Keratinocyte (primary cell): ENCODE results near the gene PPP6C. TPM values are rescaled to one million over a fixed set of nuclear protein-coding genes. Genes with fewer than 3 reads are reported as not detected.

Source experiments
- DNase-seq: peaks from one replicate; pipeline ENCODE4 v3.0.0-alpha.2; 2011; ENCODE audit warnings: low read depth, missing footprints, low spot score
- FAIRE-seq: peaks from 2 replicates; lab custom pipeline; 2011; peaks lifted over from hg19 to GRCh38; lab: Jason Lieb, UNC
- H2AFZ ChIP-seq: 2 replicates; pipeline ENCODE4 v1.6.0; 2012; ENCODE audit warnings: low read length, control low read depth, inconsistent platforms; ENCODE audit not compliant: control insufficient read depth
- H3K27ac ChIP-seq: 2 replicates; pipeline ENCODE4 v1.5.1; 2011; ENCODE audit warnings: low read length; ENCODE audit not compliant: control insufficient read depth, insufficient read depth
- H3K27me3 ChIP-seq: 3 replicates; pipeline ENCODE4 v1.6.0; 2011; ENCODE audit warnings: low read length; ENCODE audit not compliant: control insufficient read depth, insufficient read depth; ENCODE audit errors: extremely low read depth
- H3K36me3 ChIP-seq, 2 experiments: 2 replicates in 1 of 2; 3 replicates in 1 of 2; pipeline ENCODE4 v1.5.1; 2011; ENCODE audit warnings: low read length in 2 of 2, mild to moderate bottlenecking in 1 of 2; ENCODE audit not compliant: control insufficient read depth in 2 of 2, insufficient read depth in 2 of 2; ENCODE audit errors: extremely low read depth in 1 of 2
- H3K4me1 ChIP-seq: 3 replicates; pipeline ENCODE4 v1.5.1; 2011; ENCODE audit warnings: low read length; ENCODE audit not compliant: control insufficient read depth, insufficient read depth; ENCODE audit errors: extremely low read depth
- H3K4me2 ChIP-seq: 3 replicates; pipeline ENCODE4 v1.6.0; 2011; ENCODE audit warnings: low read depth, low read length; ENCODE audit not compliant: control insufficient read depth, insufficient read depth; ENCODE audit errors: extremely low read depth
- H3K4me3 ChIP-seq, 3 experiments: fragments of 200-600 bp in 1 of 3; sonication (generic) in 1 of 3; 2 replicates in 2 of 3; 3 replicates in 1 of 3; pipeline ENCODE4 v1.5.1; 2011 to 2016; ENCODE audit warnings: low read length in 3 of 3, mild to moderate bottlenecking in 3 of 3, control low read depth in 2 of 3, inconsistent platforms in 1 of 3, low read depth in 1 of 3, mixed read lengths in 1 of 3, mixed run types in 1 of 3, moderate library complexity in 1 of 3; ENCODE audit not compliant: control insufficient read depth in 2 of 3, insufficient read depth in 2 of 3; ENCODE audit errors: extremely low read depth in 1 of 3
- H3K79me2 ChIP-seq: 2 replicates; pipeline ENCODE4 v1.6.0; 2012; ENCODE audit warnings: low read length; ENCODE audit not compliant: control insufficient read depth, insufficient read depth
- H3K9ac ChIP-seq: 3 replicates; pipeline ENCODE4 v1.6.0; 2011; ENCODE audit warnings: low read length; ENCODE audit not compliant: control insufficient read depth, insufficient read depth; ENCODE audit errors: extremely low read depth
- H3K9me1 ChIP-seq: 3 replicates; pipeline ENCODE4 v1.6.0; 2011; ENCODE audit warnings: low read length; ENCODE audit not compliant: control insufficient read depth, insufficient read depth; ENCODE audit errors: extremely low read depth
- H3K9me3 ChIP-seq: 2 replicates; pipeline ENCODE4 v1.5.1; 2012; ENCODE audit warnings: low read depth, low read length; ENCODE audit not compliant: control insufficient read depth
- H4K20me1 ChIP-seq: 3 replicates; pipeline ENCODE4 v1.6.0; 2011; ENCODE audit warnings: low read length; ENCODE audit not compliant: control insufficient read depth, insufficient read depth; ENCODE audit errors: extremely low read depth
- EZH2 ChIP-seq: IDR thresholded peaks from one replicate; pipeline ENCODE4 v1.6.1; 2012; ENCODE audit warnings: inconsistent platforms, mild to moderate bottlenecking, low read length, moderate library complexity
- dilution Hi-C: fragments of 300-500 bp; cut with MboI; formaldehyde crosslinking; loops from one replicate; pipeline ENCODE4 v1.7.0; 2020; ENCODE audit warnings: low sequenced_read_pairs; ENCODE audit not compliant: extremely low pct_ligation_motif_present
- polyA plus RNA-seq, 5 experiments: library from polyadenylated mRNA; depleted of rRNA in 3 of 5; stranded (reverse) in 3 of 5; stranded (forward) in 1 of 5; unstranded in 1 of 5; fragments of >200 nt; gene quantifications; 1 replicate in 1 of 5; 2 replicates in 3 of 5; 3 replicates in 1 of 5; pipeline versions ENCODE4 v1.2.1 to v1.2.3, GENCODE V29; 2011 to 2012; ENCODE audit warnings: missing spikeins in 2 of 5, low read depth in 1 of 5, low replicate concordance in 1 of 5
- TF ChIP-seq, protein P1 (sequence below), 3 experiments: IDR thresholded peaks in 1 of 3; conservative IDR thresholded peaks in 1 of 3; optimal IDR thresholded peaks in 1 of 3; 2 replicates in 2 of 3; 3 replicates in 1 of 3; pipeline versions ENCODE3 to v1.5.1; 2011; ENCODE audit warnings: low read length in 3 of 3, mild to moderate bottlenecking in 3 of 3, moderate library complexity in 2 of 3, control low read depth in 1 of 3, inconsistent platforms in 1 of 3; ENCODE audit not compliant: insufficient read depth in 2 of 3; ENCODE audit errors: extremely low read depth in 1 of 3

Gene PPP6C
- polyA plus RNA-seq, 1 donor (not counting 4 experiments of a cell fraction or from before 2014, with no cell fraction given) = 35.9 TPM

DNA sequence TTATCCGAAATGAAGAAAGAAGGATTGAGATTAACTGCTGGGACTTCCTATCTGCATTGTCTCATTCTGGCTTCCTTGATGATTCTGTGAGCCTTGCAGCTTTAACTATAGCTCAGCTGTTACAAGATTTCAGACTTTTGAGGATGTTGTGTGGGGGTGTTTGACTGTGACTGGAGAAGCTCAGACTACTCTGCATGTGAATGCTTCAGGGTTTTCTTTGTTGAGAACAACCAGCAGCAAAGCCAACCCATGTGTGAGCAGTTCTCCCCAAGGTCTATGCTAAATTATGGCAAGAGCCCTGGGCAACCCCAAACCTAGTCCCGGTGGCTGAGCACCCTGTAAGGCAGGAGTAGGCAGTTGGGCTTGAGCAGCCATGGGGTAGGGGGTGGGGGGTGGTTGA lies 37.9 kb downstream of the PPP6C start:
- peaks cover 13 to 17% of the 10 kb centered on the region in 2 experiments for H3K36me3 ChIP-seq
- H3K27me3 ChIP-seq = no peaks in the 10 kb centered on the region
- FAIRE-seq (no peak), DNase-seq (no peak)
- TF ChIP-seq, protein P1, sequence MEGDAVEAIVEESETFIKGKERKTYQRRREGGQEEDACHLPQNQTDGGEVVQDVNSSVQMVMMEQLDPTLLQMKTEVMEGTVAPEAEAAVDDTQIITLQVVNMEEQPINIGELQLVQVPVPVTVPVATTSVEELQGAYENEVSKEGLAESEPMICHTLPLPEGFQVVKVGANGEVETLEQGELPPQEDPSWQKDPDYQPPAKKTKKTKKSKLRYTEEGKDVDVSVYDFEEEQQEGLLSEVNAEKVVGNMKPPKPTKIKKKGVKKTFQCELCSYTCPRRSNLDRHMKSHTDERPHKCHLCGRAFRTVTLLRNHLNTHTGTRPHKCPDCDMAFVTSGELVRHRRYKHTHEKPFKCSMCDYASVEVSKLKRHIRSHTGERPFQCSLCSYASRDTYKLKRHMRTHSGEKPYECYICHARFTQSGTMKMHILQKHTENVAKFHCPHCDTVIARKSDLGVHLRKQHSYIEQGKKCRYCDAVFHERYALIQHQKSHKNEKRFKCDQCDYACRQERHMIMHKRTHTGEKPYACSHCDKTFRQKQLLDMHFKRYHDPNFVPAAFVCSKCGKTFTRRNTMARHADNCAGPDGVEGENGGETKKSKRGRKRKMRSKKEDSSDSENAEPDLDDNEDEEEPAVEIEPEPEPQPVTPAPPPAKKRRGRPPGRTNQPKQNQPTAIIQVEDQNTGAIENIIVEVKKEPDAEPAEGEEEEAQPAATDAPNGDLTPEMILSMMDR (optimal IDR thresholded peaks at IDR 0.05 in 1 of 3, IDR thresholded peaks at IDR 0.05 in 1 of 3, conservative IDR thresholded peaks at IDR 0.05 in 1 of 3; ENCODE audit: extremely low read depth in 1 of 3, insufficient read depth in 2 of 3, low read length in 3 of 3) = no peak
- no peak for TF ChIP-seq EZH2
- H3K4me3 ChIP-seq = no peak overlapping the region
- H3K4me1 ChIP-seq = no peaks in the 10 kb centered on the region
- H4K20me1 ChIP-seq = no peaks in the 10 kb centered on the region
- dilution Hi-C loops = no loop called here
- no peaks in the 10 kb centered on the region for H3K79me2 ChIP-seq
- H3K9me3 ChIP-seq = no peaks in the 10 kb centered on the region
- H3K4me2 ChIP-seq = no peak overlapping the region
- no peak overlapping the region for H3K27ac ChIP-seq
- no peaks in the 10 kb centered on the region for H3K9me1 ChIP-seq
- H2AFZ ChIP-seq = no peak overlapping the region
- no peak overlapping the region for H3K9ac ChIP-seq

DNA sequence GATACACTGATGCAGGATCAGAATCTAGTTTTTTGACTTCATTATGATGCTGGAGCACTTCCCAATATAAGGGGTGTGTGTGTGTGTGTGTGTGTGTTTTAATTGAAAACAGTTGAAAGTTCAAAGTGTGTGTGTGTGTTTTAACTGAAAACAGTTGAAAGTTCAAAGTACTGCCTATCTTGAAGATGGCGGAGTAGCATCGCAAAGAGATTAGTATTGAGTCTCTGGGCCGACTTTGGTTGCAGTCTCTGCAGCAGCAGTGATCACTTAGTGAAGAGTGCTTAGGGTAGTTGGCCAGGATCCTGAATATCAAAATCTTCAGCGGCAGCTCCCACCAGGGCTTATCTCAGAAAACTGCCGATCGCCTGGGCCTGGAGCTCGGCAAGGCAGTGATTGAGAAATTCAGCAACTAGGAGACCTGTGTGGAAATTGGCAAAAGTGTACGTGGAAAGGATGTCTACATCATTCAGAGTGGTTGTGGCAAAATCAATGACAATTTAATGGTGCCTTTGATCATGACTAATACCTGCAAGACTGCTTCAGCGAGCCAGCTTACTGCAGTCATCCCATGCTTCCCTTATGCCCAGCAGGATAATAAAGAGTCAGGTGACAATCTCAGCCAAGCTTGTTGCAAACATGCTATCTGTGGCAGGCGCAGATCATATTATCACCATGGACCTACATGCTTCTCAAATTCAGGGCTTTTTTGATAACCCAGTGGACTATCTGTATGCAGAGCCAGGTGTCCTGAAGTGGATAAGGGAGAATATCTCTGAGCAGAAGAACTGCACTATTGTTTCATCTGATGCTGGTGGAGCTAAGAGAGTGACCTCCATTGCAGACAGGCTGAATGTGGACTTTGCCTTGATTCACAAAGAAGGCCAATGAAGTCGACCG lies 39.0 kb downstream of the PPP6C start:
- Histone ChIP-seq H3K9me3 (no peaks in the 10 kb centered on the region), H3K27ac (no peak overlapping the region), H3K9me1 (no peaks in the 10 kb centered on the region), H2AFZ (no peak overlapping the region), H3K79me2 (no peaks in the 10 kb centered on the region), H3K4me2 (no peak overlapping the region), H3K4me3 (no peak overlapping the region), H3K36me3 (peaks cover 12 to 17% of the 10 kb centered on the region in 2 experiments), H3K27me3 (no peaks in the 10 kb centered on the region), H3K9ac (no peak overlapping the region), H4K20me1 (no peaks in the 10 kb centered on the region), H3K4me1 (no peaks in the 10 kb centered on the region)
- FAIRE-seq = peak; percentile 5
- dilution Hi-C loops = no loop called here
- TF ChIP-seq, protein P1 (optimal IDR thresholded peaks at IDR 0.05 in 1 of 3, IDR thresholded peaks at IDR 0.05 in 1 of 3, conservative IDR thresholded peaks at IDR 0.05 in 1 of 3; ENCODE audit: extremely low read depth in 1 of 3, insufficient read depth in 2 of 3, low read length in 3 of 3) = no peak
- TF ChIP-seq EZH2 = no peak
- DNase-seq = no peak
